HG03520 (cell line): Measurements from ENCODE around the gene CHDH.

ENCODE experiments used
- ATAC-seq: cut with Tn5 transposase; IDR thresholded peaks from one replicate; pipeline ENCODE4 v1.9.1; 2021; ENCODE audit warnings: mild to moderate bottlenecking, moderate library complexity; ENCODE audit not compliant: unreplicated experiment

CHDH gene, protein sequence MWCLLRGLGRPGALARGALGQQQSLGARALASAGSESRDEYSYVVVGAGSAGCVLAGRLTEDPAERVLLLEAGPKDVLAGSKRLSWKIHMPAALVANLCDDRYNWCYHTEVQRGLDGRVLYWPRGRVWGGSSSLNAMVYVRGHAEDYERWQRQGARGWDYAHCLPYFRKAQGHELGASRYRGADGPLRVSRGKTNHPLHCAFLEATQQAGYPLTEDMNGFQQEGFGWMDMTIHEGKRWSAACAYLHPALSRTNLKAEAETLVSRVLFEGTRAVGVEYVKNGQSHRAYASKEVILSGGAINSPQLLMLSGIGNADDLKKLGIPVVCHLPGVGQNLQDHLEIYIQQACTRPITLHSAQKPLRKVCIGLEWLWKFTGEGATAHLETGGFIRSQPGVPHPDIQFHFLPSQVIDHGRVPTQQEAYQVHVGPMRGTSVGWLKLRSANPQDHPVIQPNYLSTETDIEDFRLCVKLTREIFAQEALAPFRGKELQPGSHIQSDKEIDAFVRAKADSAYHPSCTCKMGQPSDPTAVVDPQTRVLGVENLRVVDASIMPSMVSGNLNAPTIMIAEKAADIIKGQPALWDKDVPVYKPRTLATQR

DNA sequence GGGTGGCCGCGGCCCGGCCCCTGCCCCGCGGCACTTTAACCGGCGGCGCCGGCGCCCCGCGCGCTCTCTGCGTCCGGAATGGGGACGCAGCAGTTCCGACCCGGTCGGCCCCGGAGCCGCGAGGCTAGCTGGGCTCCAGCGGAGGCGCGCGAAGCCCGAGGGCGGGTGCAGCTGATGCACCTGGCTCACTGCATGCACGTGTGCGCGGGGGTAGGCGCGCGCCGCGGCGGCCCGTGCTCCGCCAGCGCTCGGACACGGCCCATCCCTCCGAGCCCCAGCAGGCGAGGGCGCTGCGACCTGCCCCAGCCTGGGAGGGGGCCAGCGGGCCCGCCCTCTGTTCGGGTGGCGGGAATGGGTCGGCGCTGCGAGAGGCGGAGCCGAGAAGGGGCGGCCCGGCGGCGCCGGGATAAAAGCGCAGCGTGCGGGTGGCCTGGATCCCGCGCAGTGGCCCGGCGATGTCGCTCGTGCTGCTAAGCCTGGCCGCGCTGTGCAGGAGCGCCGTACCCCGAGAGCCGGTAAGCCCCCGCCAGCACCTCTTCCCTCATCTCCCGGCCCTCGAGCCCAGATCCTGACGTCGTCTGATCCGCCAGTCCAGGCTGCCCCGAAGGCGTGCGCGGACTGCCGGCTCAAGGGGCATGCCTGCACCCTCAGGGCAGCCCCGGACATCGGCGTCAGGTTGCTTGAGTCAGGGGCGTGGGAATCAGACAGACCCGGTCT lies at the start of gene CHDH, which contains the start of gene IL17RB:
TSS of gene CHDH (minus strand) at position 286 of the 717 bp plus-strand sequence. CDS start 22,411 bp downstream, outside the sequence.
TSS of gene IL17RB (plus strand) at position 435 of the 717 bp plus-strand sequence. CDS start at position 456, 21 bp downstream.
- peak; percentile 42 for ATAC-seq

DNA sequence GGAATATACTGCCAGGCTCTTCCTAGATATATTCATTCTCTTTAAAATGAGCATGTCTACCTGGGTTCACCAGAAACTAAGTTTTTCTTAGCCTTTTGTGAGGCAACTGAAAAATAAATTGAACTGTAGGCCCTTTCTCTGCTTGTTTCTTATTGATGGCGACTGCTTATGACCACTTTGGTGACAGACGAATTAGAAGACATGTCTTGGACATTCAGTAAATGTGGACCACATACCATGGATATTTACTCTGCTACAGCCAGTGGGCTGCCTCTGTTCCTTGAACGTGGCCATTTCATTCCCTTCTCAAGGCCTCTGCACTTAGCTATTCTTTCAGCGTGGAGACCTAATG lies 46.0 kb upstream of the CHDH start:
- ATAC-seq, result no peak

DNA sequence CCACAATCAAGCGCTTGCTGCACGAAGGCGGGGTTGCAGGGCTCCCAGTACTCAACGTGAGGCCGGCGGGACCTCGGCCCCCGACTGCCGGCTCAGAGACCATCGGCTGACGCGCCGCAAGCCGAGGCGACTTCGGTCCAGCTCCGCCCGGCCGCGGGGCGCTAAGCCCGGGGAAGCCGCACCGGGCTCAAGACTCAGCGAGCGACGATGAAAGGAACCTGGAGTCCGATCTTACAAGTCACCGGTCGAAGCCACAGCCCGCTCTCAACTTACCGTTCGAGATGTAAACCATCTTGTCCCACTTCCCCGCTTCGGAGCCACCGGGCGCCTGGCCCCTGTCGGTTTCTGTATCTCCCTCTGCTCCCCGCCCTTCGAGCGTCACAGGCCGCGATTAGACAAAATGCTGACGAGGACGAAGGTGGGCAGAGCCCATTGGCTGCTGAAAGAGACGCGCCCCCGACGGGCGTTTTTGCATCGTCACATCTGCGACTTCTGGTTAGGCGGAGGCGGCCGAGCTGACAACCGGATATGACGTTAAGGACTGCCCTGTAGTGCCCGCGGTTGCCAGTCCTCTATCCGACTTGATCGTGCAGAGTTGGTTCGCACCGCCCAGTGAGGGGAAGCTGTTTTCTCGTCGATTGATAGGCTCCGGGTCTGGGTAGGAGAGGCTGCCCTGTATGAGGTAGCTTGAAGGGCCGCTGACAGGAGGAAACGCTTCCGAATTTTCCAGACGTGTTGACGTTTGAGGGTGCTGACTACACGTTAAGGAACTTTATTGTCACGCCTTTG lies 45.5 kb upstream of the CHDH start, which contains the start of gene SELENOK:
TSS of gene SELENOK (minus strand) at position 363 of the 789 bp plus-strand sequence.
- peak; percentile 95 for ATAC-seq

DNA sequence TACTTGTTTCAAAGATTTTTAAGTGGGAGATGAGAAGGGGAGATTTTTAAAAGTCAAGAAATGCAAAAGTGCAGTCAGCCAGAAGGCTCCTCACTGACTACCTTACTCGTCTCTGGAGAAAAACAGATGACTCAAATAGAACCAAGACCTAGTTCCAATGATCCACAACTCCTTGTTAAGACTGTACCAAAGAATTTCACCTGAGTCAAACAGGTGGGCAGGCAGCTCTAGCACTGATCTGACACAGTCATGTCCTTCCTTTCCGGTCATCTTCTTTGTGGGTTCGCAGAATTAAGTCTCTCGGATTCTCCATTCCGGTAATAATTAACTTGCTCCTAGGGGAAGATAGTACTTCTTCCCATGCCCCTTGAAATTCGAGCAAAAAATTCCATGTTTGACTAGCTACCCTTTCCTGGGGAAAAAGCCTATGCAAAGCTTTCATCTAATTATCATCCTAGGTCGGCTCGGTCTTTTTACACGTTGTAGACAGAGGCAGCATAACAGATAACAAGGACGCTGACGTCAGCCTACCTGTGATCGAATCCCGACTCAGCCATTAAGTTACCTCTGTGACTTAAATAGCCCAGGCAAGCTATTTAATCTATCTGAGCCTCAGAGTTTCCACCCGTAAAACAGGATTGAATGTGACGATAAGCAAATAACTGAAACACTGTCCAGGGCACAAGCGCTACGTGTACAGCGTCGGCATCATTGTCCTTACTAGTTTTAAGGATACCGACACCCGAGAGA lies 44.7 kb upstream of the CHDH start:
- no peak for ATAC-seq

DNA sequence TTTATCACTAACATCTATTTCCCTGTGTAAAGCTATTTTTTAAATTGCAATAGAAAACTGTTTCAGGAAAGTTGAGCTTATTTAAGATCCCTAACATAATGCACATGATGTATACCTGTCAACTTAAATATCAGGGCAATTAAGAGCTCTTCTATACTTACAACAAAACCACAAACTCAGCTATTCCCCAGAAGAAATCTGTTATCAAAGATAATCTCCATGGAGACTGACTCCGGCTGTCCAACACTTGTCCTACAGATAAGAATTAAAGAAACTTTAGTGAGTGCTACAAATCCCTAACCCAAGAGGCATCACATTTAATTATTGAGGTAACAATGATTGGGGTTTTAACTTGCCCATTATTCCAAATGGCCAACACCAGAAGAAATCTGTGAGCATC lies 42.0 kb upstream of the CHDH start:
- ATAC-seq, result no peak

DNA sequence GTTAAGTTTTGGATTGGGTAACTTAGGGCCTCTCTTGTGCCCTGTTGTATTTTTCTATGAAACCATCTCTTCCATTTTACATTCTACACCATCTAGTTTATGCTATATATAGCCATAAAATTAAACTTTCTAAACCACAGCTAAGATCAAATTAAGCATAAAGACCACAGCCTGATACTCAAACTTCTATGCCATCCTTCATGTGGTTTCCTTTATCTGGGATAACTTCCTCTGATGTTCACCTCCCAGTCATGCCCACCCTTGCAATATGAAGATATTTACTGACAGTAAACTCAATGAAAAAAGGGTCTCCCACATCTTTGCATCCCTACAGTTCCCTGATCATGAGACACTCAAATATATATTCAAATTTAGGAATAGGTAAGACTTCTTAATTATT lies 41.2 kb upstream of the CHDH start:
- ATAC-seq, result no peak

DNA sequence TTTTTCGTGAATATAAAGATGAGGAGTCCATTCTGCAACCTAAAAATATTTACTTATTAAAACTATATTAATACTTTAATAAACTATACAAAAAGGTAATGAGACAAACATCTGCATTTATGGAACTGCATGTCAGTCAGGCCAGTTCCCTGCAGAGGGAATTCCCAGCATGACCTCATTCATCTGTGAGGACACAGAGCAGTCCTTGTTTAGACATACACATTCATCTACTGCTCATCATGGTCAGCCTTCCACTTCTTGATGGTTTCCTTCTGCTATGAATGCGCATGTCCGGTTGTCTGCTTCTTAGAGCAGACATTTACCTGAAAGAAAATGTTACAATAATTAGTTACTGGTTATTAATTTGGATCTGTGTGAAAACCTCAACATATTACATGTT lies 39.0 kb upstream of the CHDH start:
- ATAC-seq, result no peak

DNA sequence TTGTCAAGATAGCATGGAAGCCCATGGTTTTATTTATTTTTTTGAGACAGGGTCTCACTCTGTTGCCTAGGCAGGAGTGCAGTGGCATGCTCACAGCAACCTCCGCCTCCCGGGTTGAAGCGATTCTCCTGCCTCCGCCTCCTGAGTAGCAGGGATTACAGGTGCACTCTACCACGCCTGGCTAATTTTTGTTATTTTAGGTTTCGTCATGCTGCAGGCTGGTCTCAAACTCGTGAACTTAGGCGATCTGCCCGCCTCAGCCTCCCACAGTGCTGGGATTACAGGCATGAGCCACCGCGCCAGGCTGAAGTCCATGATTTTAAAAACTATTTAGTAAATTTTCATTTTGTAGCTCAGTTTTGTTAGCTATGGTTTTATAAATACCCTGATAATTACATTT lies 38.4 kb upstream of the CHDH start:
- no peak for ATAC-seq

DNA sequence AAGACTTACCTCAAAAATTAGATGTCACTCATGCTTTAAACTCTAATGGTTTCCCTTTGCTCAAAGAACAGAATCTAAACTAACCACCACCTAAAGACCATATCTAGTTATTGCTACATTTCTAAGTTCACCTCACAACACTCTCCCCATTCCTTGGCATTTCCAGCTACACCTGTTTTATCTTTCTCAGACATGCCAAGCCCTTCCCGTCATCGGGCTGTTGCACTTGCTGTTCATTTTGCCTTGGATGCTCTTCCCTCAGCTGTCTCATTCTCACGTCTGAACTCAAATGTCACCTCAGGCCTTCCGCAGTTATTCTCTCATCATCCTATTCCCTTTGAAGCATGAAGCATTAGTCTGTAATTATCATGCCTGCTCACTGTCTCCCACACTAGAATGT lies 36.8 kb upstream of the CHDH start:
- no peak for ATAC-seq

DNA sequence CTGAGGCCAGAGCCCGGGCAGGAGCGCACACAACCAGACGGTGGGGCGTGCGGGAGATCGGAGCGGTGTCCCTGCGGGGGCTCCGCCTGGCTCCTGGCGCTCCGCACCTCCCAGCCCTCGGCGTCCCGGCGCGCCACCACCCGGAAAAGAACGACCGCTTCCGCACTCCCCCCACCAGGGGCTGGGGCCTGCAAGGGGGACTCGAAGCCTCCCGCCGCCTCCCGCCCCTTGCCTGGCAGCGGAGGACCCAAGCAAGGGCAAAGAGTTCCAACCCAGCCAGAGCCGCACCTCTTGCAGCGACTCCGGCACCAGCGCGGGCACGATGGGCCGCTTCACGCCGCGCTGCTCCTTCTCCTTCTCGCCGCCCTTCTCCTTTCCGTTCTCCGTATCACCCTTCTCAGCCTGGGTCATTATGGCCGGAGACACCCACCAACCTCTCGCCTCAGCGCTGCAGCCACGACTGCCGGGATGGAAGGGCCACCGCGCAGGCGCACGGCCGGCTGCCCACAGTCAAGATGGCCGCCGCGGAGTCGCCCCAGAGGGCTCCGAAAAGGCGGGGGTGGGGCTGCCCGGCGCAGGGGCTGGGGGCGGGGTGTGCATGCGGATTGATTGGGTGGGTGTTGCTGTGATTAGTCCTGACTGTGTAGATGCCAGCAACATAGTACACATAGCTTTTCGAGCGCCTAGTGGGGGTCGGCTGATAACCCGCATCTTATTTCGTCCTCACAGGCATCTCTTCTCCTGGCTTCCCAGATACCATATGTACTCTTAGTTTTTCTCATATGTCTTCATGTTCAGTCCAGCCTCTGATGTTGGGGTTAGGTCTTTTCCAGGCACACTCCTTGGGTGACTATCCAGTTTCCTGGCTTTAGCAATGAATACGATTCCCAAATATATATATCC lies 35.7 kb upstream of the CHDH start, which contains the start of gene ACTR8:
TSS of gene ACTR8 (minus strand) at position 462 of the 903 bp plus-strand sequence. CDS start at position 411, 51 bp downstream.
- ATAC-seq, result peak; percentile 72

DNA sequence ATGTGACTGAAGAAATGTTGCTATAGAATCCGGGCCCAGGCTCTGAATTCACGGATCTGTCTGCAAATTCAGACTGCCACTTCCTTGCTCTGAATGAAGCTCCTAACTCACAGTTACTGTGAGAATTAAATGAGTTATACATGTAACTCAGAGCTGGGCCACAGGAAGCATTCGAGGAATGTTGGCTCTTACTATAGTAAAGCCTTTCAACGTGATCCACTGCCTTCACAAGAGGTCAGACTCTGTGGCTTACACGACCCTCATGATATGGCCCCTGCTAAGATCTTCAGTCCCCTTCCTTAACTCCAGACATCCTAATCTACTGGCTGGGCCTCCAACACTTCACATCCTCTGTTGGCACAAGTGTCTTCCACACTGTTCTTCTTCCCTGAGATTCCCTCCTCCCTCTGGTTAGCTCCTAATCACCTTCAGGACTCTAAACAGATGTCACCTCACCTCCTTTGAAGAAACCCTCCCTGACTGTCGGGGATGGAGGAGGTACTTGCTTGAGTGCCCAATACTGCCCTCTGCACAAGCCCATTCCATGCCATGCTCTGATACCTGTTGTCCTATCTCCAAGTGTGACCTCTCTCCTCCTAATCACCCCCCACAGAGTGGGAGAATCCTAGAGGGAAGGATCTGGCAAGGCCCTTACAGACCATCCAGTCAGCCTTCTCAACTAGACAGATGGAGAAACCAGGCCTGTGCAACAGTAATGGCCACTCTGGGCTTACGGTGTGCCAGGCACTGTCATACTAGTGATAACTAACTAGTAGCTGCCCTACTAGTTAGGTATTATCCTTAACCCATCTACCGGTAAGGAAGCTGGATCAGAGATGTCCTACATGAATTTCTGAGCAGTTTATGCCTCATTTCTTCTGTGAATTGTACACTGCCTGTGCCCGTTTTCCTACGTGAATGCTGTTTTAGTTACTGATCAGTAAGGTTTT lies 34.5 kb upstream of the CHDH start:
- no peak for ATAC-seq

DNA sequence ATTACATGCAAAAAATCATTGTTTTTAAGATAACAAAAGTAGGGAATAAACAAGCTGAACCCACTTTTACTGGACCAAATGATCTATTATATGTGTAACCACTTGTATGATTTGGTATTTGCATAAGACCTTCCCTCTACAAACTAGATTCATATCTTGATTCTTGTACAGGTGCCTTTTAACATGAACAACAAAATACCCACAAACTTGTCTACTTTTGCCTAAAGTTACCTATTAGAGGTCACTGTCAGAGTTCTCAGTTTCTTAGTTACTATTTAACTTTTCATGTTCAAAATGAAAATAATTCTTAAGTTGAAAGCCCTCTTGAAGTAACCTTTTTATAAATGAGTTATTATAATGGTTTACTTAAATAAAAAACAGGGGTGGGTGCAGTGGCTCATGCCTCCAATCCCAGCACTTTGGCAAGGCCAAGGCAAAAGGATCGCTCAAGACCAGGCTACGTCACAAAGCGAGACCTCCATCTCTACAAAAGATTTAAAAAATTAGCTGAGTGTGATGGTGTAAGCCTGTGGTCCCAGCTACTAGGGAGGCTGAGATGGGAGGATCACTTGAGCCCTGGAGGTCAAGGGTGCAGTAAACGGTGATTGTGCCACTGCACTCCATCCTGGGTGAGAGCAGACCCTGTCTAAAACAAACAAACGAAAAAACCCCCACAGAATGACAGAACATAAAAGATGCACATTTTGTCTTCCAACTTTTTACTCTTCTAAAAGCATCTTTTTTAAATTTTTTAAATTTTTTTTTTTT lies 19.7 kb upstream of the CHDH start:
- ATAC-seq, result no peak

DNA sequence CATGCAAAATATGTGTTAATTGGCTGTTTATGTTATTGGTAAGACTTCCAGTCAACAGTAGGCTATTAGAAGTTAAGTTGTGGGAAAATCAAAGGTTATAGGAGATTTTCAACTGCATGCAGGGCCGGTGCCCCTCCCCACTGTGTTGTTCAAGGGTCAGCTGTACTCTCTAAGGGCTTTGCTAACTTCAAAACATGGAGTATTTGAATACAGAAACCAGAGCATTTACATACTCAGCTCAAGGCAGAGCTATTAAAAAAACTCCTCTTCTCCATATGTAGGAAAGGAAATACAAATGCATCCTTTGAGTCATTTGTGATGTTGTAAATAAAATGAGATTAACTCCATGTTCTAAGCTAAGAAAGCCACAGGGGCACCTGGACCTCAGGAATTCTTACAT lies 16.9 kb upstream of the CHDH start:
- ATAC-seq, result no peak

DNA sequence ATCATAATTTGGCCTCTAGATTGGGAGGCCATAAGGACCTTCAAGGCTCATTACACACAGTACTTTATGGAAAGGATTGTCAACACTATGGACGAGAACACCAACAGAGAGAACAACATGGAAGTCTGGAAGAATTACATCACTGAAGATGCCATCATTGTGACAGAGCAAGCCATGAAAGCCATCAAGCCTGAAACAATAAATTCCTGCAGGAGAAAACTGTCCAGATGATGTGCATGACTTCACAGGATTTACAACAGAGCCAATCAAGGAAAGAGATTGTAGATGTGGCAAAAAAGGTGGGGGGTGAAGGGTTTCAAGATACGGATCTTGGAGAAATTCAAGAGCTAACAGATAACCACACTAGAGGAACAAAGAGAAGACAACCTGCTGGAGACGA lies 16.0 kb upstream of the CHDH start:
- no peak for ATAC-seq

DNA sequence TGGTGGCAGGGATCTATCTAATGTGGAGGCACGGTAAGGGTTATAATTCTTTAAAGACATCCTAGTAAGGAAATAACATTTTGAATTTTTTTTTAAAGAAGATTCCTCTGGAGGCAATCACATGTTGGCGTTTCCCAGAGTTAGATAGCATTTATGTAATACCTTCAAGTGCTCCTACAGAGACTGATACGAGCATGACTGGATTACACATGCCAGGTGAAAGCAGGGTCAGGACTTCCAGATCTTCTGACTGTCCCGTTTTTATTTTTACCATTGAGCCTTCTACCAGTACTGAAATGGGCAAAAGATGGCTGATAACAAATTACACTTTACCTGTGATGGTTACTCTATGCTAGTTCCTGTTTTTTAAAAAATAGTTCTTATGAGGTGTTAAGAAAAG lies 14.0 kb upstream of the CHDH start:
- ATAC-seq, result no peak

DNA sequence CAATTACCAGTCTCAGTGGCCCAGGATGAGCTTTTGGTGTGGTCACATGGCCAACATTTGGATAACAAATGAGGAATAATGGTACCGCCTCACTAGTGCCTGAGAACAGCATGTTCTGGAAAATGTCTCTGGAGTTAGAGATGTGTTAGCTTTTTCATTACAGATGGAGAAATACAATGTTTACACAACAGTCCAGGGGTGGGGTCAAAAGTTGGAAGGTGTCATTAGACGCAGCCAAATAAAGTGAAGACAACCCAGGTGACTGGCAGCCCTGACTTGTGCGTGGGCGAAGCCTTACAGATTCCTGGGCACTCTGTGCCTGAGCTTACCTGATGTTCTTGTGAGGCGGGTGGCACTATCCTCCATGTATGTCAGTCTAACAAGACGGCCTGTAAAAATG lies 13.0 kb upstream of the CHDH start:
- ATAC-seq, result no peak

DNA sequence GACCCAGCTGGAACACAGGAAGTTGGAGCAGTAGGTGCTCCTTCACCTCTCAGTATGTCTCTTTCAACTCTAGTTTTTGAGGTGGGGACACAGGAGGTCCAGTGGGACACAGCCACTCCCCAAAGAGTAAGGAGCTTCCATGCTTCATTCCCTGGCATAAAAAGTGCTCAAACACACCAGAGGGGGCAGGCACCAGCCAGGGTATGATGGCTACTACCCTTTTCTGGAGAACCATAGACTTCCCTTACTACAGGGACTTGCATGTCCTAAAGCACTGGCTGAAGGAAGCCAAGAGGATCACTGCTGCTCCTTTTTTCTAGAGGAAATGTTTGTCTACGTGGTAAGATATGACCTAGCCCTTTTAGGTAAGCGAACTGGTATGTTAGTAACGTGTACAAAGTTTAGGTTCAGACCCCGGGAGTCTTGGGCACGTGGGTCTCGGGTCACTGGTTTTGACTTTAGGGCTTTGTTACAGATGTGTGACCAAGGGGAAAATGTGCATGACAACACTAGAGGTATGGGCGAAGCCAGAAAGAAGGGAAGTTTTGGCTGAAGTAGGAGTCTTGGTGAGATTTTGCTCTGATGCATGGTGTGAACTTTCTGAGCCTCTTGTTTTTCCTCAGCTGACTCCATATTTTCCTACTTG lies 12.0 kb upstream of the CHDH start:
- ATAC-seq, result no peak
